NB4 (cell line): Measurements from ENCODE around the gene TSFM.

ENCODE experiments used
- MYC ChIP-seq: IDR thresholded peaks from 2 replicates; pipeline ENCODE4 v1.6.1; 2011; ENCODE audit warnings: low read depth, low read length
- POLR2A ChIP-seq: IDR thresholded peaks from 2 replicates; pipeline ENCODE4 v1.6.1; 2011; ENCODE audit warnings: mild to moderate bottlenecking; ENCODE audit not compliant: insufficient read length; ENCODE audit errors: extremely low read depth
- TF ChIP-seq, protein P1 (sequence below): IDR thresholded peaks from one replicate; pipeline ENCODE4 v1.5.1; 2012; ENCODE audit warnings: low read depth, low read length

DNA sequence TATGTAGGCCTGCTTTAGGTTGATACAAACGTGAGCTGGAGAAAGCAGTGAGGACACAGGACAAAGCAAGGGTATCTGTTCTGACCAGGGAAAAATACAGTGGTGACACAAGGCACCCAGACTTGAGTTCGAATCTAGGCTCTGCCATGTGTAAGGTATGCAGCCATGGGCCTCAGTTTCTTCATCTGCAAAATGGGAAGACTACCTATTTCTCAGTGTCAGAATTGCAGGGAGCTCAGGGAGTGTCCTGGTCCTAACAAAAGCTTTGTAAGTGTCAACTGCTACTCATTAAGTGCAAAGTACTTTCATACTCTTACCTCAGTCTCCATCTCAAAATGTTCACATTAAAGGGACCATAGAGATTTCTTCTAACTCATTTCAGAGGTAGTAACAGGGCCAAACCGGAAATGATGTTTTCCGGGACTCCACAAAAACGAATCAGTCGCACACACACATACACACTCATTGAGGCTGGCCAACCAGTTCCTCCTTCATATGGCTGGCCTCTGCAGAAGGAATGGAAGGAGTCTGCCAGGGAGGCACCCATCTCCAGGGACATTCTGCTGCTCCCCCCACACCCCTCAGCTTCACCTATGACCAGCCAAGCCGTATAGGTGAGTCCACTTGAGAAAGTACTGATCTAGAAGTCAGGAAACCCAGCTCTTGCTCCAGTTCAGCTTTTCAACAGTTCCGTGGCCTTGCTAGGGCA, 56.2 kb downstream of the TSFM start:
- TF ChIP-seq, protein P1, sequence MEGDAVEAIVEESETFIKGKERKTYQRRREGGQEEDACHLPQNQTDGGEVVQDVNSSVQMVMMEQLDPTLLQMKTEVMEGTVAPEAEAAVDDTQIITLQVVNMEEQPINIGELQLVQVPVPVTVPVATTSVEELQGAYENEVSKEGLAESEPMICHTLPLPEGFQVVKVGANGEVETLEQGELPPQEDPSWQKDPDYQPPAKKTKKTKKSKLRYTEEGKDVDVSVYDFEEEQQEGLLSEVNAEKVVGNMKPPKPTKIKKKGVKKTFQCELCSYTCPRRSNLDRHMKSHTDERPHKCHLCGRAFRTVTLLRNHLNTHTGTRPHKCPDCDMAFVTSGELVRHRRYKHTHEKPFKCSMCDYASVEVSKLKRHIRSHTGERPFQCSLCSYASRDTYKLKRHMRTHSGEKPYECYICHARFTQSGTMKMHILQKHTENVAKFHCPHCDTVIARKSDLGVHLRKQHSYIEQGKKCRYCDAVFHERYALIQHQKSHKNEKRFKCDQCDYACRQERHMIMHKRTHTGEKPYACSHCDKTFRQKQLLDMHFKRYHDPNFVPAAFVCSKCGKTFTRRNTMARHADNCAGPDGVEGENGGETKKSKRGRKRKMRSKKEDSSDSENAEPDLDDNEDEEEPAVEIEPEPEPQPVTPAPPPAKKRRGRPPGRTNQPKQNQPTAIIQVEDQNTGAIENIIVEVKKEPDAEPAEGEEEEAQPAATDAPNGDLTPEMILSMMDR = no peak
- TF ChIP-seq POLR2A (no peak), MYC (no peak)
